Lower leg skin (tissue), 3 donors: ENCODE data around the gene MSH3.

Experiments used
- CTCF ChIP-seq, 3 donors: fragments of 450-650 bp; IDR thresholded peaks; one replicate each; pipeline ENCODE4 v1.5.1; 2016; ENCODE audit warnings: antibody characterized with exemption in 3 of 3, mild to moderate bottlenecking in 3 of 3, moderate library complexity in 2 of 3
- POLR2A ChIP-seq, 2 donors: fragments of 450-650 bp; IDR thresholded peaks; one replicate each; pipeline ENCODE4 v1.6.1; 2016 to 2017; ENCODE audit warnings: antibody characterized with exemption in 2 of 2, mild to moderate bottlenecking in 1 of 2, moderate library complexity in 1 of 2

DNA sequence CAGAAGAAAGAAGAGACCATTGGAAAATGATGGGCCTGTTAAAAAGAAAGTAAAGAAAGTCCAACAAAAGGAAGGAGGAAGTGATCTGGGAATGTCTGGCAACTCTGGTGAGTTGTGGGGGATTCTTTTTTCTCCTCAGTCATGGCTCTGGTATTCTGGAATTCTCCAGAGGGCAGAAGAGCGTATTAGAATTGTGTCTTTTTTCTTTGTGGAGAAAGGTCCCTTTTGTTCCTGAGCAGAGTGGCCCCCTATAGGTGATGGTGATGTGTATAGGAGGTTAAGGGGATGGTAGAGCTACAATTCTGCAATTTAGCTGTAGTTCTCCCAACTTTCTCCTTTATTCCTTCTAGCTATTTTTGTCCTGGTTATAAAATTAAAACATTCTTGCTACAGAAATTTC lies 2.0 kb downstream of the MSH3 start:
- TF ChIP-seq CTCF (IDR thresholded peaks at IDR 0.05) = no peak
- no peak for TF ChIP-seq POLR2A (IDR thresholded peaks at IDR 0.05)
